ENCODE measurements around the gene PRPS1L1.

- TF ChIP-seq, protein P1, sequence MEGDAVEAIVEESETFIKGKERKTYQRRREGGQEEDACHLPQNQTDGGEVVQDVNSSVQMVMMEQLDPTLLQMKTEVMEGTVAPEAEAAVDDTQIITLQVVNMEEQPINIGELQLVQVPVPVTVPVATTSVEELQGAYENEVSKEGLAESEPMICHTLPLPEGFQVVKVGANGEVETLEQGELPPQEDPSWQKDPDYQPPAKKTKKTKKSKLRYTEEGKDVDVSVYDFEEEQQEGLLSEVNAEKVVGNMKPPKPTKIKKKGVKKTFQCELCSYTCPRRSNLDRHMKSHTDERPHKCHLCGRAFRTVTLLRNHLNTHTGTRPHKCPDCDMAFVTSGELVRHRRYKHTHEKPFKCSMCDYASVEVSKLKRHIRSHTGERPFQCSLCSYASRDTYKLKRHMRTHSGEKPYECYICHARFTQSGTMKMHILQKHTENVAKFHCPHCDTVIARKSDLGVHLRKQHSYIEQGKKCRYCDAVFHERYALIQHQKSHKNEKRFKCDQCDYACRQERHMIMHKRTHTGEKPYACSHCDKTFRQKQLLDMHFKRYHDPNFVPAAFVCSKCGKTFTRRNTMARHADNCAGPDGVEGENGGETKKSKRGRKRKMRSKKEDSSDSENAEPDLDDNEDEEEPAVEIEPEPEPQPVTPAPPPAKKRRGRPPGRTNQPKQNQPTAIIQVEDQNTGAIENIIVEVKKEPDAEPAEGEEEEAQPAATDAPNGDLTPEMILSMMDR (optimal IDR thresholded peaks at IDR 0.05 in 1 of 3, IDR thresholded peaks at IDR 0.05 in 1 of 3, conservative IDR thresholded peaks at IDR 0.05 in 1 of 3; ENCODE audit: extremely low read depth in 1 of 3, insufficient read depth in 2 of 3, low read length in 3 of 3) = no peak
- TF ChIP-seq EZH2 (IDR thresholded peaks at IDR 0.05; ENCODE audit: low read length) = no peak
Observed at GRCh38 chr7:17998692-17999091, 29.0 kb downstream of the PRPS1L1 start.
